GM19372 (cell line): ENCODE data around the gene PIK3IP1.

Experiments
- ATAC-seq: cut with Tn5 transposase; IDR thresholded peaks from one replicate; pipeline ENCODE4 v1.9.1; 2021; ENCODE audit warnings: mild to moderate bottlenecking, low read depth, moderate library complexity; ENCODE audit not compliant: unreplicated experiment

The PIK3IP1 gene

GRCh38 chr22:31281733-31282132 is 10.6 kb downstream of the PIK3IP1 start:
- ATAC-seq: no peak

- no peak for ATAC-seq
These were observed 12.3 kb downstream of the PIK3IP1 start for GRCh38 chr22:31279821-31280505.

- ATAC-seq: no peak
These were observed 13.0 kb downstream of the PIK3IP1 start for GRCh38 chr22:31279327-31279669.

- no peak for ATAC-seq
These were observed 13.5 kb downstream of the PIK3IP1 start for GRCh38 chr22:31278626-31279326.

GRCh38 chr22:31278151-31278621 is 14.1 kb downstream of the PIK3IP1 start:
- no peak for ATAC-seq

GRCh38 chr22:31277741-31278140 is 14.5 kb downstream of the PIK3IP1 start:
- no peak for ATAC-seq

- ATAC-seq: no peak
These were observed 15.7 kb downstream of the PIK3IP1 start for GRCh38 chr22:31276426-31277167.

- no peak for ATAC-seq
These were observed 16.7 kb downstream of the PIK3IP1 start for GRCh38 chr22:31275576-31275975.

- no peak for ATAC-seq
These were observed 17.3 kb downstream of the PIK3IP1 start for GRCh38 chr22:31275018-31275417.

- no peak for ATAC-seq
These were observed 18.3 kb downstream of the PIK3IP1 start for GRCh38 chr22:31274017-31274416.

- ATAC-seq: no peak
These were observed 19.5 kb downstream of the PIK3IP1 start for GRCh38 chr22:31272522-31273446.

GRCh38 chr22:31271485-31271884 is 20.8 kb downstream of the PIK3IP1 start:
- no peak for ATAC-seq

GRCh38 chr22:31271026-31271425 is 21.3 kb downstream of the PIK3IP1 start:
- ATAC-seq: no peak

- ATAC-seq: no peak
These were observed 22.3 kb downstream of the PIK3IP1 start for GRCh38 chr22:31269892-31270579.

GRCh38 chr22:31268281-31268680 is 24.0 kb downstream of the PIK3IP1 start:
- ATAC-seq: no peak

GRCh38 chr22:31263896-31264640 is 28.2 kb downstream of the PIK3IP1 start:
- ATAC-seq: no peak

- ATAC-seq: no peak
These were observed 29.8 kb downstream of the PIK3IP1 start for GRCh38 chr22:31262312-31263133.

GRCh38 chr22:31260474-31260856 is 31.8 kb downstream of the PIK3IP1 start:
- ATAC-seq: no peak
